Heart left ventricle (tissue), 13 donors: ENCODE results near the gene UBXN4.

ENCODE experiments used
- CTCF ChIP-seq, 12 donors: fragments of 200-600 bp; sonication (generic) in 4 of 12; IDR thresholded peaks; one replicate each; pipeline versions ENCODE4 v1.5.0 to v1.8.0; 2018 to 2022; ENCODE audit warnings: antibody characterized with exemption in 12 of 12, mild to moderate bottlenecking in 5 of 12
- POLR2A ChIP-seq, 2 donors: fragments of 450-650 bp; IDR thresholded peaks; one replicate each; pipeline ENCODE4 v1.6.1; 2017; ENCODE audit warnings: antibody characterized with exemption in 2 of 2, mild to moderate bottlenecking in 2 of 2, moderate library complexity in 2 of 2
- donor health status: ischemic (EF 13 %, LVEDD 7.1; RV severe dilation, severe dysfunction).
- donor health status: DM: no; HTN: yes; CAD: no.
- donor health status: DM: no; HTN: no; CAD: no.
- donor health status: ischemic (EF 25% LVEDD 6.9; RV normal size, moderate dysfunction).
- donor health status: ischemic (EF 25% LVEDD 5.7; RV mildly dilated, moderate dysfunction).
- donor health status: ischemic (EF 35%, LVEDD 5.7; RV mildly dilated, moderate dysfunction).
- donor health status: nonischemic (EF 11% LVEDD 7.7; RV severe dilation, severe dysfunction).
- donor health status: DM: yes; HTN: yes; CAD: no.
- donor health status: PGD.
- donor health status: ischemic (EF 29% LVEDD 5.4; RV normal size, mild dysfunction).
- donor health status: nonischemic (EF 23%, LVEDD 6.1; RV moderate dilation, normal function).

- no peak for TF ChIP-seq CTCF (IDR thresholded peaks at IDR 0.05)
- TF ChIP-seq POLR2A (IDR thresholded peaks at IDR 0.05): no peak
Measured at GRCh38 chr2:135790423-135790822, 48.8 kb downstream of the UBXN4 start.
